H1 (cell line): Measurements from ENCODE around the gene AZGP1. TPM values are rescaled to one million over a fixed set of nuclear protein-coding genes. Genes with fewer than 3 reads are reported as not detected.

ENCODE experiments used
- CTCF ChIA-PET: fragments of 300-600 bp; sonication (Branson Sonifier 250); formaldehyde crosslinking; loops from one replicate; lab custom pipeline; 2021; ENCODE audit not compliant: partially characterized antibody; lab: Charles Lee
- POLR2A ChIA-PET: fragments of 300-600 bp; sonication (Branson Sonifier 250); formaldehyde crosslinking; loops from one replicate; lab custom pipeline; 2021; ENCODE audit warnings: inconsistent platforms; ENCODE audit not compliant: partially characterized antibody; lab: Charles Lee
- DNase-seq, 2 experiments: peaks; one replicate each; pipeline versions ENCODE4 v3.0.0 to v3.0.0-alpha.2; 2010 to 2022; ENCODE audit warnings: low spot score in 2 of 2, low read depth in 1 of 2, mixed read lengths in 1 of 2
- FAIRE-seq: peaks from 2 replicates; lab custom pipeline; 2011; peaks lifted over from hg19 to GRCh38; lab: Jason Lieb, UNC
- H2AFZ ChIP-seq: 2 replicates; pipeline ENCODE4 v1.8.1; 2012; ENCODE audit warnings: low read length, inconsistent platforms
- H2AK5ac ChIP-seq: 2 replicates; pipeline ENCODE4 v1.6.1; 2013; ENCODE audit warnings: low read depth, low read length
- H2BK120ac ChIP-seq: replicated peaks from 2 replicates; pipeline ENCODE3; 2013; ENCODE audit warnings: low read depth, low read length, inconsistent platforms
- H2BK12ac ChIP-seq: 2 replicates; pipeline ENCODE4 v1.6.1; 2013; ENCODE audit warnings: low read depth, low read length
- H2BK15ac ChIP-seq: 2 replicates; pipeline ENCODE4 v1.6.1; 2013; ENCODE audit warnings: low read length
- H2BK20ac ChIP-seq: 2 replicates; pipeline ENCODE4 v1.6.1; 2013; ENCODE audit warnings: low read length
- H2BK5ac ChIP-seq: 2 replicates; pipeline ENCODE4 v1.6.1; 2013; ENCODE audit warnings: low read depth, low read length
- H3K14ac ChIP-seq: 2 replicates; pipeline ENCODE4 v1.6.1; 2013; ENCODE audit warnings: inconsistent platforms; ENCODE audit not compliant: insufficient read length
- H3K18ac ChIP-seq: 2 replicates; pipeline ENCODE4 v1.6.1; 2013; ENCODE audit warnings: low read length; ENCODE audit errors: extremely low read depth
- H3K23ac ChIP-seq: 2 replicates; pipeline ENCODE4 v1.6.1; 2013; ENCODE audit warnings: inconsistent platforms; ENCODE audit not compliant: insufficient read length
- H3K23me2 ChIP-seq: 2 replicates; pipeline ENCODE4 v1.6.1; 2013; ENCODE audit warnings: low read depth, low read length
- H3K27ac ChIP-seq: 2 replicates; pipeline ENCODE4 v1.6.1; 2011; ENCODE audit warnings: low read depth, low read length, inconsistent platforms
- H3K27me3 ChIP-seq, 4 experiments: replicated peaks in 1 of 4; 1 replicate in 1 of 4; 2 replicates in 3 of 4; pipeline versions ENCODE4 v1.6.1 to v1.8.1; 2011 to 2013; ENCODE audit warnings: low read length in 3 of 4, mild to moderate bottlenecking in 3 of 4, inconsistent platforms in 2 of 4, mixed read lengths in 2 of 4, moderate library complexity in 1 of 4; ENCODE audit not compliant: control insufficient read depth in 3 of 4, insufficient read depth in 3 of 4; ENCODE audit errors: extremely low read depth in 1 of 4
- H3K36me3 ChIP-seq, 4 experiments: 2 replicates each; pipeline versions ENCODE4 v1.6.1 to v1.8.1; 2011 to 2013; ENCODE audit warnings: mild to moderate bottlenecking in 4 of 4, low read length in 3 of 4, moderate library complexity in 2 of 4, control low read depth in 1 of 4, inconsistent platforms in 1 of 4; ENCODE audit not compliant: insufficient read depth in 4 of 4, control insufficient read depth in 2 of 4
- H3K4ac ChIP-seq: replicated peaks from 2 replicates; pipeline ENCODE3; 2013; ENCODE audit warnings: low read length, low read depth, mixed read lengths, inconsistent platforms; ENCODE audit not compliant: insufficient read length
- H3K4me1 ChIP-seq, 4 experiments: replicated peaks in 1 of 4; 1 replicate in 1 of 4; 2 replicates in 3 of 4; pipeline versions ENCODE4 v1.6.1 to v1.8.1; 2011 to 2013; ENCODE audit warnings: low read length in 3 of 4, inconsistent platforms in 2 of 4, mixed read lengths in 1 of 4; ENCODE audit not compliant: insufficient read depth in 4 of 4, control insufficient read depth in 3 of 4
- H3K4me2 ChIP-seq, 2 experiments: 2 replicates each; pipeline versions ENCODE4 v1.6.1 to v1.8.1; 2011 to 2013; ENCODE audit warnings: low read depth in 2 of 2, low read length in 2 of 2, control low read depth in 1 of 2, inconsistent platforms in 1 of 2, mild to moderate bottlenecking in 1 of 2; ENCODE audit not compliant: insufficient read depth in 1 of 2
- H3K4me3 ChIP-seq, 4 experiments: fragments of 200-600, 300-600 bp in 1 of 4; sonication (generic), shearing (Covaris generic), sonication (Bioruptor Twin) in 1 of 4; 2 replicates each; pipeline versions ENCODE4 v1.5.1 to v1.8.1; 2011 to 2016; ENCODE audit warnings: low read length in 4 of 4, low read depth in 3 of 4, control low read depth in 2 of 4, inconsistent platforms in 2 of 4, mild to moderate bottlenecking in 2 of 4, mixed read lengths in 1 of 4, moderate library complexity in 1 of 4; ENCODE audit not compliant: insufficient read depth in 2 of 4; ENCODE audit errors: extremely low read depth in 1 of 4
- H3K56ac ChIP-seq: replicated peaks from 2 replicates; pipeline ENCODE3; 2013; ENCODE audit warnings: low read depth, mild to moderate bottlenecking, mixed read lengths, low read length, inconsistent platforms; ENCODE audit not compliant: insufficient read length
- H3K79me1 ChIP-seq: 2 replicates; pipeline ENCODE4 v1.6.1; 2013; ENCODE audit warnings: low read depth, low read length, control low read depth
- H3K79me2 ChIP-seq, 2 experiments: 2 replicates each; pipeline versions ENCODE4 v1.6.1 to v1.8.1; 2012 to 2013; ENCODE audit warnings: low read length in 2 of 2, mild to moderate bottlenecking in 2 of 2, inconsistent platforms in 1 of 2; ENCODE audit not compliant: insufficient read depth in 2 of 2, control insufficient read depth in 1 of 2
- H3K9ac ChIP-seq, 4 experiments: replicated peaks in 1 of 4; 1 replicate in 1 of 4; 2 replicates in 3 of 4; pipeline versions ENCODE4 v1.6.1 to v1.8.1; 2011 to 2013; ENCODE audit warnings: low read depth in 3 of 4, low read length in 3 of 4, control low read depth in 2 of 4, mild to moderate bottlenecking in 2 of 4, moderate library complexity in 2 of 4, inconsistent platforms in 1 of 4; ENCODE audit errors: extremely low read depth in 1 of 4
- H3K9me3 ChIP-seq, 2 experiments: 2 replicates each; pipeline versions ENCODE4 v1.6.1 to v1.8.1; 2012 to 2013; ENCODE audit warnings: mild to moderate bottlenecking in 2 of 2, moderate library complexity in 2 of 2, control low read depth in 1 of 2, inconsistent platforms in 1 of 2, low read depth in 1 of 2, low read length in 1 of 2, mixed read lengths in 1 of 2; ENCODE audit not compliant: insufficient read depth in 2 of 2
- H4K20me1 ChIP-seq, 2 experiments: replicated peaks in 1 of 2; 2 replicates each; pipeline versions ENCODE3 to v1.8.1; 2011 to 2013; ENCODE audit warnings: inconsistent platforms in 2 of 2, low read length in 2 of 2, mild to moderate bottlenecking in 1 of 2; ENCODE audit not compliant: insufficient read depth in 2 of 2, control insufficient read depth in 1 of 2
- H4K5ac ChIP-seq: 2 replicates; pipeline ENCODE4 v1.6.1; 2013; ENCODE audit warnings: low read length, low read depth, mixed read lengths, inconsistent platforms; ENCODE audit not compliant: insufficient read length
- H4K8ac ChIP-seq: 2 replicates; pipeline ENCODE4 v1.8.0; 2013; ENCODE audit warnings: mild to moderate bottlenecking, moderate library complexity, low read length, inconsistent platforms; ENCODE audit not compliant: insufficient read depth; ENCODE audit errors: extremely low read depth
- H4K91ac ChIP-seq: replicated peaks from 2 replicates; pipeline ENCODE3; 2013; ENCODE audit warnings: low read length, mixed read lengths, inconsistent platforms; ENCODE audit not compliant: insufficient read length
- EGR1 ChIP-seq: IDR thresholded peaks from 2 replicates; pipeline ENCODE4 v1.6.1; 2011; ENCODE audit warnings: low read depth, low read length, borderline replicate concordance
- EZH2 ChIP-seq: fragments of 200-600 bp; sonication (generic); IDR thresholded peaks from 2 replicates; pipeline ENCODE4 v1.7.1; 2012; ENCODE audit warnings: low read depth, mild to moderate bottlenecking, moderate library complexity, low read length, inconsistent platforms; ENCODE audit not compliant: severe bottlenecking
- SP1 ChIP-seq: IDR thresholded peaks from 2 replicates; pipeline ENCODE4 v1.6.1; 2011; ENCODE audit warnings: low read depth, low read length
- WGBS, 2 experiments: shearing (Covaris generic) in 1 of 2; methylation state at CpG; one replicate each; pipeline versions ENCODE4 v1.1.6 to v1.1.7; 2013 to 2015; ENCODE audit warnings: low lambda C conversion rate in 2 of 2, mixed read lengths in 2 of 2, inconsistent platforms in 1 of 2, low coverage in 1 of 2, missing lambda C conversion rate in 1 of 2; ENCODE audit not compliant: insufficient replicate concordance in 2 of 2, insufficient coverage in 1 of 2, insufficient read length in 1 of 2; ENCODE audit errors: extremely low coverage in 1 of 2, missing lambda C conversion rate in 1 of 2; 5-methylcytosine and 5-hydroxymethylcytosine counted together
- polyA plus RNA-seq, 7 experiments: library from polyadenylated mRNA; depleted of rRNA in 3 of 7; stranded (reverse) in 5 of 7; unstranded in 2 of 7; fragments of >200 nt in 5 of 7; fragments of 200-250 nt in 2 of 7; gene quantifications; 1 replicate in 5 of 7; 2 replicates in 1 of 7; 4 replicates in 1 of 7; pipeline versions ENCODE4 v1.2.1 to v1.2.3, GENCODE V29; 2011 to 2013; ENCODE audit warnings: missing spikeins in 2 of 7, mixed read lengths in 2 of 7
- total RNA-seq: library from RNA; stranded (reverse); fragmentation: NEBNext Ultra II Directional; extraction: Animal tissue kit (Norgen Biotek cat#: 25700); gene quantifications from 2 replicates; pipeline ENCODE4 v1.2.1, GENCODE V29; 2021

AZGP1 gene
- total and polyA plus RNA-seq, 2 of the 8 experiments (the other 6 are each of a cell fraction or from before 2014, with no cell fraction given) = 0.52 to 0.68 TPM

DNA sequence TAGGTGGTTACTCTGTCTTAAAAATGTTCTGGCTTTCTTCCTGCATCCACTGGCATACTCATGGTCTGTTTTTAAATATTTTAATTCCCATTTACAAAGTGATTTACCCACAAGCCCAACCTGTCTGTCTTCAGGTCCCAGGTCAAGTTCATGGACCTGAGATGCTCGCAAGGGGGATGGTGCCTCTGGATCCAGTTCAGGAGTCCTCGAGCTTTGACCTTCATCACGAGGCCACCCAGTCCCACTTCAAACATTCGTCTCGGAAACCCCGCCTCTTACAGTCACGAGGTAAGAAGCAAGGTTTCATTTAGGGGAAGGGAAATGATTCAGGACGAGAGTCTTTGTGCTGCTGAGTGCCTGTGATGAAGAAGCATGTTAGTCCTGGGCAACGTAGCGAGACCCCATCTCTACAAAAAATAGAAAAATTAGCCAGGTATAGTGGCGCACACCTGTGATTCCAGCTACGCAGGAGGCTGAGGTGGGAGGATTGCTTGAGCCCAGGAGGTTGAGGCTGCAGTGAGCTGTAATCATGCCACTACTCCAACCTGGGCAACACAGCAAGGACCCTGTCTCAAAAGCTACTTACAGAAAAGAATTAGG, 48.3 kb upstream of the AZGP1 start:
- Histone ChIP-seq H3K4me3 (no peak overlapping the region), H3K79me2 (peaks cover 0 to 28% of the 10 kb centered on the region in 2 experiments; a peak in 2 of 4 replicates), H4K5ac (no peak overlapping the region), H3K27me3 (no peaks in the 10 kb centered on the region), H2BK12ac (no peak overlapping the region), H3K36me3 (peaks cover 11 to 52% (median 26%) of the 10 kb centered on the region in 4 experiments), H2BK120ac (no peak overlapping the region), H4K8ac (no peak overlapping the region), H4K91ac (no peak overlapping the region), H3K27ac (no peak overlapping the region), H3K4me1 (no peaks in the 10 kb centered on the region), H3K56ac (no peak overlapping the region), H2BK20ac (no peak overlapping the region), H2BK5ac (no peak overlapping the region), H3K18ac (no peak overlapping the region), H3K14ac (no peak overlapping the region), H4K20me1 (peaks cover 0 to 2% of the 10 kb centered on the region in 2 experiments), H3K9ac (no peak overlapping the region), H3K23ac (no peak overlapping the region), H3K79me1 (peaks cover 2% of the 10 kb centered on the region; the same call in 1 of the 2 replicates), H2AFZ (no peak overlapping the region), H3K4me2 (no peak overlapping the region), H3K4ac (no peak overlapping the region), H3K9me3 (no peaks in the 10 kb centered on the region), H3K23me2 (no peaks in the 10 kb centered on the region), H2BK15ac (no peak overlapping the region), H2AK5ac (no peak overlapping the region)
- ChIA-PET CTCF (no interaction called here), POLR2A (interaction anchor here (0.9 to 1.0 kb wide), 2 partner anchors 9 to 12 kb away, joined by 3 read pairs; partner anchors contain the start of gene ZKSCAN1)
- TF ChIP-seq EGR1 (no peak), EZH2 (no peak), SP1 (no peak)
- no peak for FAIRE-seq
- WGBS, 2 experiments = 94% methylated on average over 12 of the region's 12 CpGs; no CpG with 5 or more reads in 1 of the 2 experiments
- DNase-seq = no peak
